ENCODE measurements around the gene GLI3.
A peak's percentile ranks its signal among the peaks of the same experiment; 100 is the strongest.

GLI3 gene

DNA sequence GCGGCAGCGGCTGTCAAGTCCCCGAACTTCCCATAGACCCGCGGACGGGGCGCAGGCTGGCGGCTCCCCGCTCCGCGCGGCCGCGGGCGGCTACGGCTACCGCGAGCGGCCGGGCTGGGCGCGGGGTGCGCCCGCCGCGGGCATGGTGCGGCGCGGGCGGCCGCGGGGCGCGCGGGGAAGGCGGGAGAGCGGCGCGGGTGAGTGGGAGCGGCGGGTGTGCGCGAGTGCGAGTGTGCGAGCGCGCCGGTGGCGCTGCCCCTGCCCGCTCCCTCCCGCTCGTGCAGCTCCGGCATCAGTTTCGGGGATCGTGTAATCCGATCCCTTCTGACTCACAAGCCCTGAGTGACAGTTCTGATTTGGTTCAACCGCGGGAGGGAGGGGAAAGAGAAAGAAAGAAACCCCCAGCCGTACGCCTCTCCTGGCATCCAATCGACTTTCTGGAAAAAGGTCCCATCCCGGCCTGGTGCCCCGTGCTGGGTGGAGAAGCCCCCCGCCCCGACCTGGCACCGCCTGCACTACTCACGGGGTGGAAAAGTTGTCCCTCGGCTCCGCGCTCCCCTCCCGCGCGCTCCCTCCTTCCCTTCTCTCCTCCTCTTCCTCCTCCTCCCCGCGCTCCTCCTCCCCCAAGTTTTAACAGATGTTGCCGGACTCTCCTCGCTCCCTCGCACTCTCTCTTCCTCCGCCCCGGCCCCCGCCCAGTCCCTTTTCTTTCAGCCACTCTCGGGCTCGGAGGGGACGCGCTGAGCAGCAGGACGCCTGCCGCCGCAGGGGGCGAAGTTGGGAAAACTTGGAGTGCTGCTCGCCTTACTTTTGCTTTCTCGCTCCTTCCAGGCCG, at the start of gene GLI3:
GLI3 (minus strand) TSS at position 234 of the 835 bp plus-strand sequence. CDS start 13,956 bp downstream, outside the sequence.
- Mint-ChIP-seq H3K36me3 (no peaks in the 10 kb centered on the region), H3K9me3 (peaks cover 4% of the 10 kb centered on the region), H3K4me3 (peak within 1 kb of the TSS; percentile 74), H3K27ac (peak within 1 kb of the TSS; percentile 47), H3K4me1 (peaks cover 16% of the 10 kb centered on the region)
- DNase-seq (ENCODE audit: low spot score in 2 of 2) (no peak), ATAC-seq (peak; percentile 74)

DNA sequence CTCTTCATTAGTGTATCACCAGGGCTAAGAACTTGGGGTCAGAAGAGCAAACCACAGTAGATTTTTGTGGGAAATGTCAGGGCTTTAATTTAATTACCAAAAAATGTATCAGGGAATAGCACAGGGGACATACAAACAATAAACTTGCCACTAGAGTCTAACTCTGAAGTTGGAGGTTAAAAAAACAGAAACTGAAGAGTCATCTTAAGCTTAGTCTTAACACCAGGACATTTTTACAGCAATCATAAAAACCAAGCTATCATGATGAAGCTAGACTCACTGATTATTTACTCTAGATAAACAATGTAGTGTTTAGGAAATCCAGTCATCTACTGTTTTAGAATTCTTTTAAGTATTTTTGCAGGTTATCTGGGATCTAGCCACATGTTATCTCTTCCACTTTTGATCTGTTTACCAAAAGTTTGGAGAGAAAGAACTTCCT, 48.4 kb upstream of the GLI3 start:
- DNase-seq (ENCODE audit: low spot score in 2 of 2) (no peak), ATAC-seq (no peak)
- no peak overlapping the region for H3K27ac Mint-ChIP-seq
- H3K36me3 Mint-ChIP-seq = no peaks in the 10 kb centered on the region
- peaks cover 3% of the 10 kb centered on the region for H3K9me3 Mint-ChIP-seq
- no peaks in the 10 kb centered on the region for H3K4me1 Mint-ChIP-seq
- no peak overlapping the region for H3K4me3 Mint-ChIP-seq

DNA sequence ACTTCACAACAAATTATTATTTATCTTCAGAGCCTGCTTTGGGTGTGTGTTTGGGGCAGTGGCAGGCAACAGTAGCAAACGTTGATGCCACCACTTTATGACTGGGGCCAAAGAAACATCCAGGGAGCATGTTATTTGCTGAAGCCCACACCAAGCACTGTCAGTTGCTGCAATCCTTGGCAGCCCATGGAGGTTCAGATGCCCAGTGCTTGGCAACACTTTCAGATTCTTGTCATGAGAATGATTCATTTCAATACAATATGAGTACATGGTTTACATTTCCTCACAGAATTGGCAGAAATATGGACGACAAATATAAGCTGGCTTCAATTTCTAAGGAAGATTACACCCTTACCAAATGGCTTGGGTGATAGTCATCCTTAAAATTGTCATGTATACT, 46.5 kb upstream of the GLI3 start:
- DNase-seq (ENCODE audit: low spot score in 2 of 2) (no peak), ATAC-seq (no peak)
- Mint-ChIP-seq H3K27ac (no peak overlapping the region), H3K4me1 (no peaks in the 10 kb centered on the region), H3K4me3 (no peak overlapping the region), H3K9me3 (peaks cover 3% of the 10 kb centered on the region), H3K36me3 (no peaks in the 10 kb centered on the region)

DNA sequence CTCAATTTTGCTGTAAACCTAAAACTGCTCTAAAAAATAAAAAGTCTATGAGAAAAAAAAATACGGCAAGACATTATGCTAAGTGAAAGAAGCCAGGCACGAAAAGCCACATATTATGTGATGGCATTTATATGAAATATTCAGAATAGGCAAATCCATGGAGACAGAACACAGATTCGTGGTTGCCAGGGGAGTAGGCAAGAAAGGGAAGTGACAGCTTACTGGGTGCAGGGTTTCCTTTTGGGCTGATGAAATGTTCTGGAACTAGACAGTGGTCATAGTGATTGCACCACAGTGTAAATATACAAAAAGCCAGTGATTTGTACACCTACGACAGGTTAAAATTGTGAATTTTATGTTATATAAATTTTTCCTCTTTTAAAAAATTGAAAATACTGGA, 41.3 kb upstream of the GLI3 start:
- Mint-ChIP-seq H3K4me1 (no peaks in the 10 kb centered on the region), H3K36me3 (no peaks in the 10 kb centered on the region), H3K27ac (no peak overlapping the region), H3K4me3 (no peak overlapping the region), H3K9me3 (no peaks in the 10 kb centered on the region)
- no peak for DNase-seq (ENCODE audit: low spot score in 2 of 2)
- ATAC-seq = no peak

GRCh38 chr7:42274053-42274452, 37.0 kb upstream of the GLI3 start:
- no peak overlapping the region for H3K27ac Mint-ChIP-seq
- peaks cover 2% of the 10 kb centered on the region for H3K9me3 Mint-ChIP-seq
- no peak for DNase-seq (ENCODE audit: low spot score in 2 of 2)
- ATAC-seq = no peak
- H3K4me1 Mint-ChIP-seq = no peaks in the 10 kb centered on the region
- H3K4me3 Mint-ChIP-seq = no peak overlapping the region
- no peaks in the 10 kb centered on the region for H3K36me3 Mint-ChIP-seq

DNA sequence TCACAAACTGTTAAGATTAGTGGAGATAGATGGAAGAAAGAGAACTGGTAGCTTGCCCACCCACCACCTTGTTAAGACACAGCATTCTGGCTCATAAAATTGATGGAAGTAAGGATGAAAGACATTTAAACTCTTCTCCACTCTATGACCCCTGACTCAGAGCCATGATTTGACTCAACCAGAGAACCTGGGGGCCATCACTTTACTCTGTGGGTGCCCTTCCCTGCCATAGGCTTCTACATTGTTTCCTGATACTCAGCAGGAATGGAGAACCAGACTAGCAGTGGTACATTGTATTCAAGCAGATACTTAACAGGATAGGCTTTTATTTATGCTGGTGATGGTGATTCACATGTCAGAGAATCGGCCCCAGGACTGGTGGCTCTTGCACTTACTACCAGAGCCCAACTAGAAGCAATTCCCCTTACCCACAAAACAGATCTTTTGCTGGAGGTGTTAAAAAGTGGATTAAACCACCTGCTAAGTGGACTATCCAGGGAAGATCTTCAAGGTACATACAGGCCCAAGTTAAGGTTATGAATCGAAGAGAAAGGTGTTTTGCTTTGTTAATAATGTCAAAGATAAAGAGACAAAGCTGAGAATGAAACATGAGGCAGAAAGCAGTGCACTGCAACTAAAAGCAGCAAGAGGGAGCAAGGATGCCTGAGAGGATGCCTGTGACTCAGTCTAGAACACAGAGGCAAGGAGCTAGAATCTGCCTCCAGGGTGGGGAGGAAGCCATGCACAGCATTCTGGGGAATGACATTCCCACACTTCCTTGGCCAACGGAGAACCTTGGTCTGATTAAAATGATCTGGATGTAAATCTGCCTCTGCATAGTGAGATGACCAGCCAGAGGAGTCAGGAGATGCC, 36.0 kb upstream of the GLI3 start:
- Mint-ChIP-seq H3K36me3 (no peaks in the 10 kb centered on the region), H3K4me3 (no peak overlapping the region), H3K4me1 (no peaks in the 10 kb centered on the region), H3K27ac (no peak overlapping the region), H3K9me3 (peaks cover 2% of the 10 kb centered on the region)
- DNase-seq (ENCODE audit: low spot score in 2 of 2) = no peak
- no peak for ATAC-seq

DNA sequence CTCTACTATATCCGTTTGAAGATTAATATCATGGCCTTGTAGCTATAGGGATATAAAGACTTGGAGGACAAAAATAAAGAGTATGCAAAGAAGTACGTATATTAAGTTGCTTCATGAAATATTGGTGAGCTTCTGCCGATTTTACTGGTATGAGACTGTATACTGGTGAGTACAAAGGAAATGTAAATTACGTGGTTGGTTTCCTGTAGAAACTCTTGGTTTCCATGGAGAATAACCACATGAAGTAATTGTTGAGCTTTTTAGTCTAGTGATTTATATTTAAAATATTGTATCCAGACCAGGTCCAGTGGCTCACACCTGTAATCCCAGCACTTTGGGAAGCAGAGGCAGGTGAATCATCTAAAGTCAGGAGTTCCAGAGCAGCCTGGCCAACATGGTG, 32.2 kb upstream of the GLI3 start:
- H3K9me3 Mint-ChIP-seq = peaks cover 2% of the 10 kb centered on the region
- H3K36me3 Mint-ChIP-seq = no peaks in the 10 kb centered on the region
- DNase-seq (ENCODE audit: low spot score in 2 of 2) (no peak), ATAC-seq (no peak)
- H3K4me3 Mint-ChIP-seq = no peak overlapping the region
- no peak overlapping the region for H3K27ac Mint-ChIP-seq
- no peaks in the 10 kb centered on the region for H3K4me1 Mint-ChIP-seq

GRCh38 chr7:42264702-42265101, 27.7 kb upstream of the GLI3 start:
- ATAC-seq = no peak

GRCh38 chr7:42263971-42264370, 27.0 kb upstream of the GLI3 start:
- Mint-ChIP-seq H3K4me1 (no peaks in the 10 kb centered on the region), H3K36me3 (no peaks in the 10 kb centered on the region), H3K9me3 (peaks cover 2% of the 10 kb centered on the region), H3K27ac (no peak overlapping the region), H3K4me3 (no peak overlapping the region)
- ATAC-seq = no peak
- DNase-seq (ENCODE audit: low spot score in 2 of 2) = no peak

More at GRCh38 chr7:42264702-42265101, 27.7 kb upstream of the GLI3 start:
- Mint-ChIP-seq H3K27ac (no peak overlapping the region), H3K4me3 (no peak overlapping the region), H3K9me3 (peaks cover 2% of the 10 kb centered on the region), H3K36me3 (no peaks in the 10 kb centered on the region), H3K4me1 (no peaks in the 10 kb centered on the region)
- no peak for DNase-seq (ENCODE audit: low spot score in 2 of 2)

GRCh38 chr7:42262964-42263363, 26.0 kb upstream of the GLI3 start:
- DNase-seq (ENCODE audit: low spot score in 2 of 2) (no peak), ATAC-seq (no peak)
- Mint-ChIP-seq H3K9me3 (peaks cover 2% of the 10 kb centered on the region), H3K36me3 (no peaks in the 10 kb centered on the region), H3K4me1 (no peaks in the 10 kb centered on the region), H3K4me3 (no peak overlapping the region), H3K27ac (no peak overlapping the region)

- Mint-ChIP-seq H3K4me3 (no peak overlapping the region), H3K27ac (no peak overlapping the region), H3K4me1 (no peaks in the 10 kb centered on the region), H3K36me3 (no peaks in the 10 kb centered on the region), H3K9me3 (peaks cover 11% of the 10 kb centered on the region)
- no peak for ATAC-seq
- DNase-seq (ENCODE audit: low spot score in 2 of 2) = no peak
Measured at GRCh38 chr7:42254217-42254616, 17.2 kb upstream of the GLI3 start.

DNA sequence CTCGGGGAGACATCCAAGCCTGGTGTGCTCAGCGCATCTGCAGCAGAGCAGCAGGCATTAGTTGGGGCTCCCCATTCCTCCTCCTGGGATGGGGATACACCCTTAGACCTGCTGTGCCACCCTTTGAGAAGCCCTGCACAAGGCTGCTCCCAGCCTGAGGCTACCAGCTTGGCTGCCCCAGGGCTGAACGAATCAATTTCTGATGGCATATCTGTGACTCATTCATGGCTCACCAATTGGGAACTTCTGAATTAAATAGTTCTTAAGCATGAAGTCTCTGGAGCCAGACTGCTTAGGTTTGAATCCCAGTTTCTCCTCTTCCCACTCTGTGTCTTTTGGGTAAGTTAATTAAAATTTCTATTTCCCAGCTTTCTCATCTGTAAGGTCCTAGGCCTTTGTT, 16.3 kb upstream of the GLI3 start:
- Mint-ChIP-seq H3K27ac (no peak overlapping the region), H3K36me3 (no peaks in the 10 kb centered on the region), H3K4me3 (no peak overlapping the region), H3K4me1 (no peaks in the 10 kb centered on the region), H3K9me3 (peaks cover 11% of the 10 kb centered on the region)
- ATAC-seq = no peak
- DNase-seq (ENCODE audit: low spot score in 2 of 2) = no peak

DNA sequence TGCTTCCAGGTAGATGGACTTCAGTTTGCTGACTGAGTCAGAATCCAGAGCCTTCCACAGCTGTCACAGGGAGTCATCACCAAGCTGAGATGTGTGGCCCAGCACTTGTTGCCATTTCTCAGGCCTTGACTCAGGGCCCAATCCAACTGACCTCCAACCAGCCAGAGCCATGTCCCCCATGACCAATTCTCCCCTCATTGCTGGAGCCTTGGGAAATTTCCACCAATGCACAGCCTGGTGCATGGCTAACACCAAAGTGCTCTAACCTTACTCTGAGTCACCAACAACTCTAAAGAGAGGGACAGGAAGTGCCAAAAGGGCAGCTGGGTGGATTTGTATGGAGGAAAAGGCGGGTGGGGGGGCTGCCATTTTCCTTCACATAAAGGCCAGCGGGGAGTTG, 13.4 kb upstream of the GLI3 start:
- no peak for ATAC-seq
- no peak overlapping the region for H3K27ac Mint-ChIP-seq
- no peaks in the 10 kb centered on the region for H3K36me3 Mint-ChIP-seq
- no peak overlapping the region for H3K4me3 Mint-ChIP-seq
- no peak for DNase-seq (ENCODE audit: low spot score in 2 of 2)
- peaks cover 13% of the 10 kb centered on the region for H3K9me3 Mint-ChIP-seq
- H3K4me1 Mint-ChIP-seq = no peaks in the 10 kb centered on the region

DNA sequence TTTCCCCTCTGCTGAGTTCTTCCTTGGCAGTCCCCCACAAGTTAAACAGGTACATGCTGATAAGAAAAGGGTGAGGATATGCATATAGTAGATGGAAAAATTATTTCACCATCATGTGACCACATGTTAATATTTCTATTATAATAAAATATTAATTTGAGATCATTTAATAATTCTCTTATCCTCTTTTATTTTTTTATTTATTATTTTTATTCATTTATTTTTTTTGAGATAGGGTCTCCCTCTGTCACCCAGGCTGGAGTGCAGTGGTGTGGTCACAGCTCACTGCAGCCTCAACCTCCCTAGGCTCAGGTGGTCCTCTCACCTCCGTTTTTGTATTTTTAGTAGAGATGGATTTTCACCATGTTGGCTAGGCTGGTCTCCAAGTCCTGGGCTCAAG, 11.6 kb upstream of the GLI3 start:
- H3K36me3 Mint-ChIP-seq = no peaks in the 10 kb centered on the region
- ATAC-seq (no peak), DNase-seq (ENCODE audit: low spot score in 2 of 2) (no peak)
- no peak overlapping the region for H3K4me3 Mint-ChIP-seq
- H3K4me1 Mint-ChIP-seq = no peaks in the 10 kb centered on the region
- peaks cover 8% of the 10 kb centered on the region for H3K9me3 Mint-ChIP-seq
- no peak overlapping the region for H3K27ac Mint-ChIP-seq

DNA sequence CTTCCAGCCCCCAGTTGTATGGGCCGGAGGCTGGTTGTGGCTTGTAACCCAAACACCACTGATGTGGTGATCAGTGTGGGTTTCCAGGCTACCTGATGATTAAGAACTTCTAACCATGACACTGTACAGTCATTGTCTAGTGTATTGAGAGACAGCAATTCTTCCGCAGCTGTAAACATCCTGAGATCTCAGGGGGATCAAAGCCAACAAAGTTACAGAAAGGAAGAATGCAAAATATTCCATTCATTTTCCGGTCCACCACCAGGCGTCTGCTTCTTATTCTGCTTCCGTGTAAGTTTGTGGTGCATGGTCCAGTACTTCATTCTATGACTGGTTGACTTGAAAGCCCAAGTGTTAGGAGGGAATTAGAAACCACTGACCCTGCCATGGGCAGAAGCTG, 10.3 kb upstream of the GLI3 start:
- Mint-ChIP-seq H3K4me3 (no peak overlapping the region), H3K36me3 (no peaks in the 10 kb centered on the region)
- DNase-seq (ENCODE audit: low spot score in 2 of 2) = no peak

DNA sequence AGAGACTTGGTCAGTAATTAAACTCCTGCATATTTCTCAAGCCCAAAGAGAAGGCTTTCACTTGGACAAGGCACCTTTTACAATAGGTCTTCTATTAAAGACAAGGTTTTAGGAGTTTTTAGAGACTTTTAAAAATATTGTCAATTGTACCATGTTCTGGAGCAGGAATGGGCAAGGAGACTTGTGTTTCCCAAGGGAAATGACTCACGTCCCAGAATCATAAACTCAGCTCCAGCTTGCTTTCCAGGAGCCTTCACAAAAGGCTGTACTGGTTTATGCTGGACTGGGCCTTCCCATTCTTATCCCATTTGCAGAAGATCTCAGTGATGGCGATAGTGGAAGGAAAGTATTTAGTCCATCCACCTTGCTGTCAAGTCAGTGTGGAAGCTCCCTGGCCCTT, 7.8 kb upstream of the GLI3 start:
- no peak overlapping the region for H3K4me3 Mint-ChIP-seq
- ATAC-seq (no peak), DNase-seq (ENCODE audit: low spot score in 2 of 2) (no peak)
- no peaks in the 10 kb centered on the region for H3K36me3 Mint-ChIP-seq
- H3K4me1 Mint-ChIP-seq = no peaks in the 10 kb centered on the region
- no peak overlapping the region for H3K27ac Mint-ChIP-seq
- peaks cover 6% of the 10 kb centered on the region for H3K9me3 Mint-ChIP-seq

More for the DNA sequence above, 10.3 kb upstream of the GLI3 start:
- Mint-ChIP-seq H3K27ac (no peak overlapping the region), H3K9me3 (peaks cover 8% of the 10 kb centered on the region), H3K4me1 (no peaks in the 10 kb centered on the region)
- ATAC-seq = no peak
